ENCODE measurements around the gene AK8.

The AK8 gene

GRCh38 chr9:132857616-132858342 lies 20.3 kb downstream of the AK8 start:
- no peak for DNase-seq (ENCODE audit: low spot score)

DNA sequence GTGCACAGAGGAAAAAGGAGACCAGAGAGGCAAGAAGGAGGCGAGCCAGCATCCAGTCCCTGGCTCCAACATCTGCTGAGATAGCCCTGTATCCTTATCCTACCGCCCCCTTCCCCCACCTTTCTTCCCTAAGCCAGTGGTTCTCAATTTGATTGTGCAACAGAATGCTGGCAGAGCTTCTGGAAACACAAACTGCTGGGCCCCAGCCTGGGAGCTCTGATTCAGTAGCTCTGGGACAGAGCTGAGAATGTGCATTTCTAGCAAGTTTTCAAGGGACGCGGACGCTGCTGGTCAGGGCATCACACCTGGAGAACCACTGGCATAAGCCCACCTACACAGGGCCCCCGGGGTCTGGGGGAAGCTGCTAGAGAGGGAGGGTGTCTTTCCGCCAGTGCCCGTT lies 21.1 kb downstream of the AK8 start:
- no peak for DNase-seq (ENCODE audit: low spot score)

DNA sequence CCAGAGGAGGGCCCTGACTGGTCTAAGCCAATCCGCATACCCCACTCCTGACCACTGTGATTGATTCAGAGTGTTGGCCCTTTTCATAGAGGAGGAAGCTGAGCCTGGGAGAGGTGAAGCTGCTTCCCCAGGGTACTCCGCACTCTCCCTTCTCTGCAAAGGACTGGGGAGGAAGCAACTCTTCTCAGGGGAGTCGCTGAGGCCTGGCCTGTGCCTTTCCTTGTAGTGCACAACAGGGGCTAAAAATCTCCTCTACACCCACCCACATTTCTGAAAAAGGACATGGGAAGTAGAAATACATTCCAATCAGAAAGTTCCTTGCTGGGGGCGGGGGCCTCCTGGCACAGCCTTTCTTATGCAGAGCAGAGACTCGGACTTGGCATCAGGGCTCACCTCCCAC lies 22.2 kb downstream of the AK8 start:
- no peak for DNase-seq (ENCODE audit: low spot score)

GRCh38 chr9:132854832-132855231 lies 23.3 kb downstream of the AK8 start:
- DNase-seq (ENCODE audit: low spot score), result no peak

DNA sequence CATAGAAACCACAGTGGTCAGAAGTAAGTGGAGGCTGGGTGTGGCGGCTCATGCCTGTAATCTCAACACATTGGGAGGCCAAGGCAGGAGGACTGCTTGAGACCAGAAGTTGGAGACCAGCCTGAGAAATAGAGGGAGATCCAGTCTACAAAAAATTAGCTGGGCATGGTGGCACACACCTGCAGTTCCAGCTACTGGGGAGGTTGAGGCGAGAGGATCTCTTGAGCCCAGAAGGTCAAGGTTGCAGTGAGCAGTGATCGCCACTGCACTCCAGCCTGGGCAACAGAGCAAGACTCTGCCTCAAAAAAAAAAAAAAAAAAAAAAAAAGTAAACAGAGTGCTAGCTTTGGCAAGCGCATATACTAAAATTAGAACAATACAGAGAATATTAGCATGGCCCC lies 24.6 kb downstream of the AK8 start:
- no peak for DNase-seq (ENCODE audit: low spot score)

DNA sequence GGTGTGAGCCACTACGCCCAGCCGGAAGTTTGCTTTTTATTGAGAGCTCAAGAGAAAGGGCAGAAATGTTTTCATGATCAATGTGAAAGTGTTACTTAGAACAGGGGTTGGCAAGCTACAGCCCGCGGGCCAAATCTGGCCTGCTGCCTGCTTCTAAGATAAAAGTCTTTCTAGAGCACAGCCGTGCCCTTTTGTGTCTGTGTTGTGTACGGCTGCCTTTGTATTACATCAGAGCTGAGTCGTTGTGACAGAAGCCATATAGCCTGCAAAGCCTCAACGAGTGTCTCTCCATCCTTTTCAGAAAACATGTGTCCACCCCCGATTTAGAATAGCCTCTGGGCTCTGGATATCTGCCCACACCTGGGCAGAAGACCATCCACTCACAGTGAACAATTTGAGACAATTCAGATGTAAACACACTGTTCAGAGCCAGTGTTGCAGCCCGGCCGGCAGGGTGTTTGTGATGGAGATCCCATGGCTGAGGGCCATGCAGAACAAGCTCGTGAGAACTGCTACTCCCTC lies 28.8 kb downstream of the AK8 start:
- no peak for DNase-seq (ENCODE audit: low spot score)

- no peak for DNase-seq (ENCODE audit: low spot score)
These were observed 31.1 kb downstream of the AK8 start for GRCh38 chr9:132846918-132847515.

DNA sequence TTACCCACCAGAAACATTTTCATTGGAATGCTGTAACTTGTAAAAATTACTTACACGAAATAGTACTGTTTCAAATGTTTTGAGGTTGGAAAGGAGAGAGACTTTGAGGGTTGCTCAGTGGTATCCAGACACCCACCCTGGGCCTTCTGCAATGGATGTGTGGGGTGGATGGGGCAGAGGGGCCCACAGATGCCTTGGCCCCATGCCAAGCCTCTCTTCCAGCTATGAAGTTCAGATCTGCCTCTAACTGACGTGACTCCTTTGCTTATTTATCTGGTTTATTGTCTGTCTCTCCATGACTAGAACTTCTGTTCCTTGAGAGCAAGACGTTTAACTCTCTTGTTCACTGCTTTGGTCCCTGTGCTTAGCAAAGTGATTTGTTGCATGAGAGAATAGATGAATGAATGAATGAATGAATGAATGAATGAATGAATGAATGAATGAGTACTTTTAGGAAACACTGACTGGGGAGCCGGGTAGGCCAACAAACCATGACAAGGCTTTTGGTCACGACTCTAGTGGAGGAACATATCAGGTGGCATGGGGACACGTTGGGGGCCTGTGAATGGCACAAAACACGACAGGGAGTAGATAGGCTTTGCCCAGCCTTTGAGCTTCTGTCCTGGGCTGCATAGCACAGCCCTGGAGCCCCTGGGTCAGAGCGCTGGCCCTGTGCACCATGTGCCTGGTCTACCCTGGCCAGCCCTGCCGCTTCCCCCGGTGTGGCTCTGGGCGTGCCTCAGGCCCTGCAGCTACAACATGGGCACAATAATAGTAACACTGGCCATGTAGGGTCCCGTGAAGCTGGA lies 31.8 kb downstream of the AK8 start:
- DNase-seq (ENCODE audit: low spot score), result no peak

GRCh38 chr9:132842124-132843044 lies 35.7 kb downstream of the AK8 start:
- DNase-seq (ENCODE audit: low spot score), result no peak

- no peak for DNase-seq (ENCODE audit: low spot score)
These were observed 37.1 kb downstream of the AK8 start for GRCh38 chr9:132840980-132841379.

- DNase-seq (ENCODE audit: low spot score), result no peak
These were observed 39.8 kb downstream of the AK8 start for GRCh38 chr9:132838291-132838690.

DNA sequence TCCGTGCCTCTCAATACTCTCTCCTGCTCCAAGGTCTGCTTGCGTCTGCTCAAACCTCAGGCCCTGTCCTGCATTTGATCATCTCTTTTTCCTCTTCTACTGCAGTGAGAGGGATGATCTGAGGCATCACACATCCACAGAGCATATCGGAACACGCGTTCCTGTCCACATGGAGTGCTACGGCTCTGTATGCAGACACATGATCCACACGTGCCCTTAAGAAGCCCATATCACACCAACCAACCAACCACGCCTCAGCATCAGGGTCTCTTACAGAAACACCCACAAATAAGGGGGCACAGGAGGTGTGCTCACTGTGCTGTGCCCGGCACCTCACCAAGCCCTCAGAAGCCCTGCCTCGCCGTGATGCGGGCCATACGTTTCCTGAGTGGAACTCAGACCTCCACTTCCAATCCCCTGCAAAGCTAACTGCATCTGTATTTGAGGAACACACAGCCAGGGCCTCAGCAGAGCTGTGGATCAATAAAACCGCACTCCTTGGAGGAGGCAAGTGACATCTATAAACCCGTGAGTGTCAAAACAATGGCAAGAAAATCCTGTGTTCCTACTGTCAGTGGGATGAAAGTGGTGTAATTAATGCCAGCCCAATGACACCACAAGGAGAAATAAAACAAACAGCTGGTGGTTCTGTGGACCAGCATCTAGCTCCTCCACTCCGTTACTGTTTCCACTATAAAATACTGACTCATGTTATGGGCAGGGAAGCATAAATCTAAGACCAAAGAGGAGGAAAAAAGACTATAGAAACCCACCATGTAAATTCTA lies 40.4 kb downstream of the AK8 start:
- no peak for DNase-seq (ENCODE audit: low spot score)

GRCh38 chr9:132834343-132834742 lies 43.7 kb downstream of the AK8 start:
- DNase-seq (ENCODE audit: low spot score), result no peak

- no peak for DNase-seq (ENCODE audit: low spot score)
These were observed 44.4 kb downstream of the AK8 start for GRCh38 chr9:132833550-132834121.

GRCh38 chr9:132832171-132832881 lies 45.8 kb downstream of the AK8 start:
- no peak for DNase-seq (ENCODE audit: low spot score)

- no peak for DNase-seq (ENCODE audit: low spot score)
These were observed 49.8 kb downstream of the AK8 start for GRCh38 chr9:132828201-132828770.

DNA sequence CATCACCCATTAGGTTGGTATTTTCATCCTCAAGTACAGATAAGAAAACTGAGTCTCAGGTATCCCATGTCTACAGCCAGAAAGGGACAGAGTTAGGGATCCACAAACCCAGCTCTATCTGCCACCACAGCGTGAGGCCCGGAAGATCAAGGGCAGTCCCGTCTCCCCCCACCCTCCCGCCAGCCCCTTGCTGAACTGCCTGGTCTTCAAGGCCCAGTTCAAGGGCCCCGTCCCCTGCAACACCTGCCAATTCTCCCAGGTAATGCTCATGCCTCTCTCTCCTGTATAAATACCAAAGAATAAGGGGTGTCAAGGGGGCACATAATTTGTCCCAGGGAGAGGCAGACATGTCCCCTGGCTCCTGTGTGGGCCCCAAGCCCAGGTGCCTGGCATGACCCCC lies 50.7 kb downstream of the AK8 start:
- no peak for DNase-seq (ENCODE audit: low spot score)

- DNase-seq (ENCODE audit: low spot score), result no peak
These were observed 51.3 kb downstream of the AK8 start for GRCh38 chr9:132826621-132827365.

DNA sequence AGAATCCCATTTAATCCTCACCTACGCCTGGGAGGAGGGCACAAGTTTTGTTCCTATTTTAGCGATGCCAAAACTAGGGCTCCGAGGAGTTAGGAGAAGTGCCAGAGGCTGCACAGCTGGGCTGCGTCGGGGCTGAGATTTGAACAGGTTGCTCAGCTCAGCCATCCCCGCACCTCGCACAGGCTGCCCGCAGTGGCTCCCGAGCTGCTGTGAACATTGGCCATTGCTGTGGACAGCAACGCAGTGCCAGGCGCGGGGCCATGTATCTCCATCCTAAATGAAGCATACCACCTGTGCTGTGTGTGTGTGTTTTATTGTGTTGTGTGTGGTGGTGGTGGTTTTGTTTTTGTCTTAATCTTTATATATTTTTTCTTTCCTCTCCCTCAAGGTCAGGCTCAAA lies 52.0 kb downstream of the AK8 start:
- no peak for DNase-seq (ENCODE audit: low spot score)

Measured in putamen (tissue), 1 donor.